NCI-H146 treated with DMSO at 0.1 percent for 48 hours (cell line): Measurements from ENCODE around the gene NEK7.
"Not testable (repeated sequence)": the region's sequence is repeated elsewhere in the genome, so short reads cannot be mapped to it uniquely, and the experiment has no call there.

ENCODE experiments used
- DNase-seq: peaks from one replicate; lab custom pipeline; 2025; ENCODE audit not compliant: unreplicated experiment; lab: John Stamatoyannopoulos, UW

The NEK7 gene

DNA sequence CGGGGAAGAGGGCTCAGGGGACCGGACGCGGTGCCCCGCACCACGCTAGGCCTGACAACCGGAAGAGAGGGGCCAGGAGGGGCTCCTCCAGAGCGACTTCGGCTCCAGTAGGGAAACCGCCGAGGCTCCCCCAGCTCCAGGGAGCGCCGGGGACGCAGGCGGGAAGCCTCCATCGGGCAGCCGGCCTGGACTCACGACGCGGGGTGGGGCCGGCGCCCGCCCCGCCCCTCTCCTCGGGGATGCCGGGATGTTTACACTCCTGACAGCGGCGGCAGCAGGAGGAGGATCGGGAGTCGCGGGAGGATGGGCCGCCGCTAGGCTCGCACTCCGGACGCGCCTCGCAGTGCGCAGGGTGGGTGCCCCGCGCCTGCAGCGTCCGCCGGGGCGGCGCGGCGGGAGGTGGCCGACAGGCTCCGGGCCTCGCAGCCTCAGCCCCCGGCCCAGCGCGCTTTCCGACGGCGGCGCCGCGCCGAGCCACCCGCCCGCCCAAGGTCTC lies at the start of gene NEK7:
Gene NEK7 (plus strand): TSS at position 254 of the 496 bp plus-strand sequence. CDS start 75,583 bp downstream, outside the sequence.
- DNase-seq = peak; percentile 74

DNA sequence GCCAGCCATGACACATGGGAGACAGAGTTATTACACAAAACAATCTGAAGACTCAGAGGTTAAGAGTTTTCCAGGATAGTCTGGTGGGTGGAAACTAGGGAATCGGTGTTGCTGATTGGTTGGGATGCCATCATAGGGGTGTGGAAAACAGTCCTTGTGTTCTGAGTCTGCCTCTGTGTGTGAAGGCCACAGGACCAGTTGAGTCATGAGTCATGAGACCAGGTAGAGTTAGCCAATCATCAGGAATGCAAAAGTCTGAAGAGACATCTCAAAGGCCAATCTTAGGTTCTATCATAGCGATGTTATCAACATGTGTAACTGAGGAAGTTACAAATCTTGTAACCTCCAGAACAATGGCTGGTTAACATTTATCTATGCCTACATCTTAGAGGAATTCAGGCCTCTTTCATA lies 49.7 kb upstream of the NEK7 start:
- no peak for DNase-seq

DNA sequence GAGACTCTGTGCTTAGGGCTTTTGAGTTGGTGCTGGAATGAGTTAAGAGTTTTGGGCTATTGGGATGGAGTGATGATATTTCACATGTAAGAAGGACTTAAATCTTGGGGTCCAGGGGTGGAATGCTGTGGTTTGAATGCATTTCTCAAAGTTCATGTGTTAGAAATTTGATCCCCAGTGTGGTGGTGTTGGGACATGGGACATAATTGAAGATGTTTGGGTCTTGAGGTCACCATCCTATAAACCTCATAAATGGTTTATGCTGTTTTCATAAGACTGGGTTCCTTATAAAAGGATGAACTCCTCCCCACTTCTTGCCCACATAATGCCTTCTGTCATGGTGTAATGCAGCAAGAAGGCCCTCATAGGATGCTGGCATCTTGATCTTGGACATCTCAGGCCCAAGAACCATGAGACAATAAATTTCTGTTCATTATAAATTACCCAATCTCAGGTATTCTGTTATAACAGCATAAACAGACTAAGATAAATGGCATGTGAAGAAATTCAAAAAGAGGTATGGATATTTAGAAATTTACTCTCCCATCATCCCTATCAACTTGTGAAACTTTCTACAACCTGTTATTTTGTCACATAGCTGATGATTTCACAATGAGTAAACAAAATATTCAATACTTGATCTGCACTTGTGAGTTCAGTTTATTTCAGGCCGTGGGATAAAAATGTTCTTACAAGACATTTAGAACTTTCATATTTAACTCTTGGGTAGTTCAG lies 48.0 kb upstream of the NEK7 start:
- DNase-seq = no peak

DNA sequence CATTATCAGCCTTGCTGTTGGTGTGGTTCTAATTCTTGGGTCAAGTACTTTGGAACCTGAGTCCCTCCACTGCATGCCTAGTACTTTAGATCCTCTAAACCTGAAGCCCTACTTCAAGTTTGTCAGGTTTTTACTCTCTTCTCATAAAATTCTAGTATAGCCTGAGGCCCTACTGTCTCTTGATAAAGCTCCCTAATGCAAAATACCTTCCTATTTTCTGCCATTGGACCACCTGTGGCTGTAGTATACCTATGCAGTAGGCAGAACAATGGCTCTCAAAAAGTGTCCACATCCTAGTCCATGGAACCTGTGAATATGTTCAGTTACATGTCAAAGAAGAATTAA lies 47.5 kb upstream of the NEK7 start:
- no peak for DNase-seq

DNA sequence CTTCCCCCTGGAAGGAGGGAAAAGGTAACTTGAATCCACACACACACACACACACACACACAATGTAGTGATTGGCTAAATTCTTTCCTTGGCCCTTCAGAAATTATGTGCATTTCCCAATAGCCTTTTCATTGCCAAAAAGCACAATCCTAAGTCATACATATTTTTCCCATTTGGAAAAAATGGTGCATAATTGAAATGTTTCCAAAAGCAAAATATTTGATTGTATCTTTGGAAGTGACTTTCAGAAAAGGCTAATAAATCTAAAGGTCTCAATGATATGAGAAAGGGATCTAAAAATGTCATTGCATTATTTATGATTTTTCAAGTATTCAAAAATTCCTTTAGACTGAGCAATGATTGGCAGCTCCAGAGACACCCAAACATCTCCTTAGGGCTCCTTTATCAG lies 43.5 kb upstream of the NEK7 start:
- no peak for DNase-seq

DNA sequence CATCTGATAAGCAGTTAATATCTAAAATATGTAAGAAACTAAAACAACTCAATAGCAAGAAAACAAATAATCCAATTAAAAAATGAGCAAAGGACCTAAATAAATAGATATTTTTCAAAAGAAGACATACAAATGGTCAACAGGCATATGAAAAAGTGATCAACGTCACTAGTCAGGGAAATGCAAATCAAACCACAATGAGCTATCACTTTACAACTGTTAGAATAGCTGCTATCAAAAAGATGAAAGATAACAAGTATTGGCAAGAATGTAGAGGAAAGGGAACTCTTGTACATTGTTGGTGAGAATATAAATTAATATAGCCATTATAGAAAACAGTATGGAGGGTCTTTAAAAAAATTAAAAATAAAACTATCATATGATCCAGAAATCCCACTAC lies 40.7 kb upstream of the NEK7 start:
- DNase-seq = no peak

DNA sequence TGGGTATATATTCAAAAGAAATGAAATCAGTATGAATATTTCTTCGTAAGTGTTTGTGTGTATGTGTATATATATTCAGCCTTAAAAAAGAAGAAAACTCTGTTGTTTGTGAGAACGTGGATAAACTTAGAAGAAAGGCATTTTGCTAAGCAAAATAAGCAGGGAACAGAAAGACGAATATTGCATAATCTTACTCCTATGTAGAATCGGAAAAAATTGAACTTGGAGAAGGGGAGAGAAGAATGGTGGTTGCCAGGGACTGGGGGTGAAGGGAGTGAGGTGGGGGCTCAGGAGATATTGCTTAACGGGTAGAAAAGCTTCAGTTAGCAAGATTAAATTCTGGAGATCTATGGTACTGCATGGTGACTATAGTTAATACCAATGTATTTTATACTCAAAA lies 40.3 kb upstream of the NEK7 start:
- DNase-seq = no peak

DNA sequence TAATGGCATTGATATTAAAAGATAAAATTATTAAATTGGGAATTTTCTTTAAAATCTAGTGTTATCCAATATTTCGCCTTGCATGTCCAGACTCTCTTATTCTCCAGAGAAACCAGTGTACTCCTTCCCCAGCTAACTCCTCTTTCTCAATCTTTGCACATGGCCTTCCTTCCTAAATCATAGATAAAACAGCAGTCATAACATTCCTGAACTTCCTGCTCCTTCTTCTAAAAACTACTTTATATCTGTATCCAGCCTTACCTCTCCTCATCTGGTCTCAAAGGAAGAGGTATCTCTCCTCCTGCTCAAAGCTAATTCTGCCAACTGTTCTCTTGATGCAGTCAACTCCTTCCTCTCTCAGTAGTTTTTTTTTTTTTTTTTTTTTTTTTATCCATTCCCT lies 39.5 kb upstream of the NEK7 start:
- DNase-seq = no peak

DNA sequence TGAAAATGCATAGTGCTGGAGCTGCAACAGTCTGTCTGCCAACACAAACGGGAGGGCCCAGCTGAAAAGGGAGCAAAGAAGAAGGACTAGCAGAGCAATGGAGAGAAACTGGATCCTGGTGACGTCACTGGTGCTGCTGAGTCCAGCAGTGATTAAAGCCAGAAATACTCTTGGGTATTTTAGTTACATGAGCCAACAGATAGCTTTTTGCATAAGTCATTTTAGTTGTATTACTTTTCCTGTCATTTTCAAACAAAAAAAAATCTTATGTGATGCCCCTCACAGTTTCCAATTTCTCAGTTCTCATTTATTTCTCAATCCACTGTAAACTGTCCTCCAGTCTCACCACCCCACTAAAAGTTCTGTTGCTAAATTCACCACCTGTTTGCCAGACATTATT lies 38.7 kb upstream of the NEK7 start:
- DNase-seq = no peak

DNA sequence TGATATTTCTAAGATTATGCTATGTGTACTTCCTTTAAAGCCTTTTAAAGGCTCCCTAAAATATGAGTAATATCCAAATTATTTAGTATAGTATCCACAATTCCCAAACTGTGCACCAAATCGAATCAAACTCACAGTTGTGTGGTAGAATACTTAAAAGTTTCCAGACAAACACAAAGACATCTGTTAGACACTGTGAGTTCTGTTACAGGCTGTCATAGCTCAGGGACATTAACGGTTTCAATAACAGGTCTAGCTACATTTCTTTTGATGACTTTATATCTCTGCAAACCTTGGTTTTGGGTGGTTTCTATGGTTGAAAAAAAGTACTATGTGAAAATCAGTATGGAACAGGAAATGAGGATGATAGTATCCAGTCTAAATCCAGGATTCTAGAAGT lies 36.9 kb upstream of the NEK7 start:
- DNase-seq = no peak

DNA sequence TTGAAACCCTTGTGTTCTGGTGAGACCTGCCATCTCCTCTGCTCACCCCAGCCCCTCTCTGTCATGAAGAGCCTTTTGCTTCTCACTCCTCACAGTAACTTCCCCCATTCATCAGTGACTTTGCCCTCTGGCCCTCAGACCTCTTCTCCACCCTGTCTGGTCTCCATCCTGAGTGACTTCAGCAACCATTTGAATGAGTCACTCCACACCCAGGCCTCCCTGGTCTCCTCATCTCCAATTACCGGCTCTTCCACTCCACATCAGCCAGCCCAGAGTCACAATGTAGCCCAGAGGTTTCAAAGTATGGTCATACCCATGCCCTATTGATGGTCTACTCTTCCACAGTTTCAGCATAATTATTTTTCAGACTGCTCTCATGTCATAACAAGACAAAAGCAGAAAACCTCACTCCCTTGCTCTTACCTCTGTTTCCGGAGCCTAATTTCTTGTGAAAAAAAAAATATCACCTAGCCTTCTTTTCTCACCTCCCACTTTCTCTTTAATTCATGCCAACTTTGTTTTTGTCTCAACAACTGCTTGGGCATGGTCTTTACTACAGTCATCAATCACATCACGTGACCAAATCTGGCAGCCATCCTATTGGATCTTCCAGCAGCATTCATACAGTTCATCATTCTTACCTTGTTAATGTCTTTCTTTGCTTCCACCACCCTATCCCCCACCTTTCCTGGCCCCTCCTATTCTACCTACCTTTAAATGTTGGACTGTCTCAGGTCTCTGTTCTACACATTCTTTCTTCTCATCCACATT lies 35.6 kb upstream of the NEK7 start:
- DNase-seq = no peak

DNA sequence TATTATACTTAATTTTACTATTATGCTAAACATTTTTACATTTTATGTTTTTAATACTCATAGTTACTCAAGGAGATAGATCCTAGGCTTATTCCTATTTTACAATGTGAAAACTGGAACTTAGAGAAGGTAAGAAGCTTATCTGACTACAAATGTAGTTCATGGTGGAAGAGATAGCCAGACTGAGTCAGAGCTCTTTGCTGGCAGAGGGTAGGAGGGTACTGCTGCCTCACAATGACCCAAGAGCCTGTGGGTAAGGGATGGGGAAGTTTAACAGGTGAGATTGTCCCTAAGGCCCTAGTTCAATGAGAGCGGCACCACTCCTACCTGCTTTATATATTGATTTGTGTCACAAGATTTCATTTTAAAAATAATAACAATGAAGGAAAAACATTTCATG lies 34.1 kb upstream of the NEK7 start:
- DNase-seq = no peak

DNA sequence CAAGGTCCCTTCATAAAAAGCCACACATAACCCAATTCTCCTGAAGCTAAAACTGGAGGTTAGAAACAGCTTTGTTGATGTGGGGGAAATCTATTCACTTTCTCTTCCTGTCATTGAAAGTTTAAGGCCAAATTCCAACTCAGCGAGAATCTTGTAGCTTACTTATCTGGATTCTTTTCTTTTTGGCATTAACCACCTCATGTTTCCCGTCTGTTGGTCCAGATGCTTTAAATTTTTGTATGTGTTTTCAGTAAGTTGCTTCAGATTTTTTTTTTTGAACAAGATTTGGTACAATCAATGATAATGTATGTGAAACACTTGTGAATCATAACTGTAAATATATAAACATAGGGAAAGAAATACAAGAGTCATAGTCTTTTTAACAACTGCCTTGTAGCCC lies 33.7 kb upstream of the NEK7 start:
- DNase-seq = no peak

DNA sequence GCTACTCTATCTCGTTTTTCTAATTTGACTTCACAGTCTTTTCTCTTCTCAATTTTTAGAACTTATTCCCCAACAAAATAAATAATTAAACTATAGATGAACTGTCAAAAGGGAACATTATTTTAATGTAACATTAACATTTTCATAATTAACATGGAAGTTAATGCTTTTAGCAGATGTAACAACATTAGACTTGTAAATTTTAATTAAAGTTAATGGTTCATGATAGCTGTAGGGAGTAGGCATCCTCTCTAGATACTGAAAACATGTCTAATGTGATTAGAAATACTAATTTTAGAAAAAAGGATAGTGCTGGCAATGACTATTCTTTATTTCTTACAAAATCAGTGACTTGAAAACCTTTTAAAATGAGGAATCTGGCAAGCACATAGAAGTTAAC lies 32.1 kb upstream of the NEK7 start:
- DNase-seq = no peak

DNA sequence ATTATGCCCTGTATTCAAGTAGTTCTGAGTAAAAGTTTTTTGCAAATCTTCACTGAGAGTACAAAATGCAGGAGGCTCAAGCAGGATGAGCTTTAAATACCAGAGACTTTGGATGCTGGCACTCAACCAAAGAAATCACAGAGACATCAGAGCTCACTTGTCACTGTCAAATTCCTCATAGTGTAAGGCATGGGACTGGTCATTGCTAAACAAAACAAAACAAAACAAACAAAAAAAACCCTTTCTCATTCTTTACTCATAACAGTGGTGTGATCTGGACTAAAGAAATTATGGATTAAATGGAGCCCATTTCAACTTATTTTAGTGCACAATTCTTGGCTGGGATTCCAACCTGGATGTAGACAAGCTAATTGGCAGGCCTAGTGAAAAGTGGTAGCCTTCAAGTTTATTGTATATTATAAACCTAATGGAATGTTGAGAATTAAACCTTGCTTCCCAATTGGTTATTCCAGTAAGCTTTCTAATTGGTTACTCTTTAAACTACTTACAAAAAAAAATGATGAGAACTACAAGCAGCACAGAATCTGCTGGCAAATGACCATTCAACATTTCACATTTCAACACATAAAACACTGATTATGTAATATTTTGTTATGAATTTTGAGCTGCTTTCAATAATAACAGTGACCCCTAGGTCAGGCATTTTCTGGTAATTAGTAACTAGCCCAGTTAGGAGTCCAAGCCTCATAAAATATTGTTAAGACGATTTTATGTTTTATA lies 30.6 kb upstream of the NEK7 start:
- no peak for DNase-seq

DNA sequence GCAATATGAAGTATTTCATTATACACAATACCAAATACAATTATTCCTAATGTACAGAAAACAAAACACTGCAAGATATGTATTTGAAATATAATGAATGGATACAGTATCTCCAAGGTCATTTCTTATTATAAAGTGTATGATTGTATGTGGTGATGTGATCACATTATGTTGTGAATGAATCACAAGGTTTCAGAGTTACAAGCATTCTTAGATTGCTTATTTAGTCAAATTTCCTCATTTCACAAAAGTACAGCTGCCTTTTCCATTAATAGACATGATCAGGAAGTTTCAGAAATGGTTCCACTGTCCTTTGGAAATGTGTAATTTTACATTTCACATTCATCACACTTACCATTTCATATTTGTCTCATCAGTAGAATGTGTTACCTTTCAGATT lies 28.3 kb upstream of the NEK7 start:
- no peak for DNase-seq

DNA sequence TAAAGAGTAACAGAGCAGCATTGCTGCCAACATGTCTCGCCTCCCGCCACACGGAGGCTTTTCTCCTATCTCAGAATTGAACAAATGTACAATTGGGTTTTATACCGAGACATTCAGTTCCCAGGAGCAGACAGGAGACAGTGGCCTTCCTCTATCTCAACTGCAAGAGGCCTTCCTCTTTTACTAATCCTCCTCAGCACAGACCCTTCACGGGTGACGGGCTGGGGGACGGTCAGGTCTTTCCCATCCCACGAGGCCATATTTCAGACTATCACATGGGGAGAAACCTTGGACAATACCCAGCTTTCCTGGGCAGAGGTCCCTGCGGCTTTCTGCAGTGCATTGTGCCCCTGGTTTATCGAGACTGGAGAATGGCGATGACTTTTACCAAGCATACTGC lies 26.7 kb upstream of the NEK7 start:
- DNase-seq = not testable (repeated sequence)

DNA sequence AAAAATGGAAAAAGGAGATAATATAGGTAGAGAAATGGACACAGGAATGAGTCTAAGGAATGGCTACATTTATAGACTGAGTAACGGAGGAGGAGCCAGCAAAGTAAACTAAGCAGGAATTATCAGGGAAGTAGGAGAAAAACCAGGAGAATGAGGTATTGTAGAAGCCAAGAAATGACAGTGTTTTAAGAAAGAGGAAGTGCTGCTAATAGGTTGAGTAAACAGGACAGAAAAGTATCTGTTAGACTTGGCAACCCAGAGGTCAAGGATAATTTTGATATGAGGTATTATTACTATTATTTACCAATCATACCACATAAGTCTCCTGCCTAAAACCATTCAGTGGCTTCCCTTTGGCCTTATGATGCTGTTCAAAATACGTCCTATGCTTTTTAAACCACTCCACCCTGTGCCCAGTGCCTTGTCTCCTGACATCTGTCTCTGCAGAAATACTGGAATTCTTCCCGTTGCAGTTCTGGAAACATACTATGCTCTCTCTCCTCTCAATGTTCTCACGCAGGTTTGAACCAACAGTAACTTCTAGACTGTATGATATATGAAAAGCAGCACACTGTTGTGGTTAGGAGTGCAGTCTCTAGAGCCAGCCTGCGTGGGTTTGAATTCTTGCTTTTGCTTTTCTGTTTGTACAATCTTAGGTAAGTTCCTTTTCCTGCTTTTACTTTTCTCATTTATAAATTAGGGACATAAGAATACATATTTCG lies 24.6 kb upstream of the NEK7 start:
- no peak for DNase-seq

DNA sequence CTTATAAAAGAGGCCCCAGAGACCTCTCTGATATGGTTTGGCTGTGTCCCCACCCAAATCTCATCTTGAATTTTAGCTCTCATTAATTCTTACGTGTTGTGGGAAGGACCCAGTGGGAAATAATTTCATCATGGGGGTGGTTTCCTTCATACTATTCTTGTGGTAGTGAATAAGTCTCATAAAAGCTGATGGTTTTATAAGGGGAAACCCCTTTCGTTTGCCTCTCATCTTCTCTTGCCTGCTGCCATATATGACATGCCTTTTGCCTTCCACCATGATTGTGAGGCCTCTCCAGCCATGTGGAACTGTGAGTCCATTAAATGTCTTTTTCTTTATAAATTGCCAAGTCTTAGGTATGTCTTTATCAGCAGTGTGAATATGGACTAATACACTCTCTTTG lies 22.5 kb upstream of the NEK7 start:
- DNase-seq = no peak

DNA sequence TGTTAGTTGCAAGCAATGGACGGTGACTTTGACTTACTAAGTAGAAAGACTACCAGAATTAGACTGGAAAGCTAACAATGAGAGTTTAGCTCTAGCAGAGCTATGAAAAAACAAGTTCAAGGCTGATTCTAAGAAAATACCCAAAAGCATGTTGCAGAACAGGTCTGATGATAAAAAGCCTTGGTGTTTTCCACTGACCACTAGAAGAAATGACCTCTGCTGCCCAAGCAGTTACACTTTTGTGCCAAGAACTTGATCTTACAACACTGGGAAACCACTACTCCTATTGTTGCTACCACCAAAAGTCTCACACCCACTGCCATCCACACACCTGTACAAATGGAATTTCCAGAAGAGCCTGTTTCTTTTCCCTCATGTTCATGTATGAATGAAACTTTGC lies 21.4 kb upstream of the NEK7 start:
- DNase-seq = no peak

DNA sequence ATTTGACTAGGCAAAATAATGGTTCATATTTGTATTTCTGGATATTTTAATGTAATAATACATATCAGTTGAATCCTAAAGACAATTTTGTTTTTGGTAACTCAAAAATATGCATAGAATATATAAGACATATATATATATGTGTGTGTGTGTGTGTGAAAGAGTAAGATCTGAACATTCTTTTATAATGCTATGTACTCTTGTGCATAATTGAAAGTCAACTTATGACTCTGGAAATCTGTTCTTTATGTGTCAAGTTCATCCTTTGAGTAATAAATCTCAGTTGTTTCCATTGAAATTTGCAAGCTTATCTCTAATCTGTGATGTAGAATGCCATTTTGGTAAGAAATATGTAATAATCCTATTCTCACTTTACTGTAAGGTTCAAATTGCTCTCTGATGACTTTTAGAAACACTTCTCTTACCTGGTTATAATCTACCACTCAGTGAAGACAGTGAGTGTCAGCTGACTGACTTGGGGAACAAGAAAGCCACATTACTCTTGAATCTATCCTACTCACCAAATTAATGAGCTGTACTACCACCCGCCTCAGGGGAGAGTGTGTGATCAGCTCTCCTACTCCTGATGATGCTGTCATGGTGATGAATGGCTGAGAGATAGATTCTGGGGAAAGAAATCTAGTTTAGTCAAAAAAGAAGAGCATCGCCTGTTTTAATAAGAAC lies 15.0 kb upstream of the NEK7 start:
- no peak for DNase-seq
